Epithelial cell of prostate (primary cell): ENCODE results near the gene CC2D1A.

Source experiments
- DNase-seq: peaks from one replicate; pipeline ENCODE4 v3.0.0-alpha.2; 2011; ENCODE audit warnings: low read depth, low spot score
- H3K27ac ChIP-seq: fragments of 450-650 bp; 2 replicates; pipeline ENCODE4 v1.5.1; 2017; ENCODE audit warnings: mild to moderate bottlenecking

CC2D1A gene

DNA sequence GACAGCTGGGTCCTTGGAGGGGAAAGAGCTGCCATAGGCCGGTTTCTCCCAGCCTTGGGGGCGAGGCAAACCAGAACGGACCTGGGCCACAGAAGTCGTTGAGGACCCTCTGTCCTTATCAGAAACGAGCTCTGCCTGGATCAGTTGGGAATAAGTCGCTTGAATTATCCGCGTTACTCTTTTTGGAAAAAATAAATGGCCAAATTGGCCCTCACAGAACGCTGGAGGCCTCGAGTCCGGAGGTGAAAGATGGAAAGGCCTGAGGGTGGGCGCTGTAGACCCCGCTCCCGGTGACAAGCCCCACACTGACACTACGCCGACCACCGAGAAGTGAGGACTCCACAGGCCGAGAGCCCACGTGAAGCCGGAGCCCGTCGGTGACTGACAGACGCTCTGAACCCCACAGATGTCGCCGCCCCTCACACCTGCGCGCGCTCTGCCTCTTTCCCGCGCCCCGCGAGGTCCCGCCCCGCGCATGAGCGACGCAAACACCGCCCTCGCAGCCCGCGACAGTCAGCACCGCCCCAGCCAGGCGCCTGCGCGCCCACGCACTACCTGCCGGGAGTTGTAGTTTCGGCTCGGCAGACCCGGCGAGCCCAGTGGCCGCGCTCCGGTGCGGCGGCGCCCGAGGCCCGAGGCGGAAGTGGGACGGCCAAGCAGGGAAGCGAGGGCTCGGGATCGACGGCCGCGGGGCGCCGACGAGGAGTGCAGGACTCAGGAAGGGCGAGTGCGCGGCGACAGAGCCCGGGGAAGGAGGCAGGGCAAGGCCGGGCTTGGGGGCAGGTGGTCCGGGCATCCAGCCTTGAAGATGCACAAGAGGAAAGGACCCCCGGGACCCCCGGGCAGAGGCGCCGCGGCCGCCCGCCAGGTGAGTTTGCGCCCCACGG, at the start of gene CC2D1A, which contains the start of gene BRME1:
Gene CC2D1A (plus strand): TSS at position 568 of the 887 bp plus-strand sequence. CDS start 241 bp downstream, at position 809.
Gene BRME1 (minus strand): TSS at position 484 of the 887 bp plus-strand sequence. CDS start 1,225 bp downstream, outside the sequence.
- peak; percentile 45 for DNase-seq
- peak within 1 kb of the TSS; percentile 72 for H3K27ac ChIP-seq

DNA sequence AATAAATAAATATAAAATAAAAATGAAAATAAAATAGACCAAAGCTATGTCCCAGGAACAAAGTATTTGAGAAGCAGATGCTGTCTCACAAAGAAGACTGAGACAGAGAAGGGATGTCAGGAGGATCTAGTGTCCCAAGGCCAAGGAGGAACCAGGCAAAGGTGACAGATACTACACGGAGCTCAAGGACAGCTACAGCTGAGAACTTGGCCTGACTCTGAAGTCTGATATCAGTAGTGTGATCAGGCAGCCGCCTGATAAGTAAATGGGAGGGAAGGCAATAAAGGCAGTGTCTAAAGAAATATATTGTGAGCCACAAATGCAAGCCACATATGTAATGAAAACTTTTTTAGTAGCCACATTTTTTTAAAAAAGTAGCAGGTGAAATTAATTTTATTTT, 49.5 kb upstream of the CC2D1A start:
- no peak for DNase-seq
- H3K27ac ChIP-seq = peak overlapping the region; percentile 100

DNA sequence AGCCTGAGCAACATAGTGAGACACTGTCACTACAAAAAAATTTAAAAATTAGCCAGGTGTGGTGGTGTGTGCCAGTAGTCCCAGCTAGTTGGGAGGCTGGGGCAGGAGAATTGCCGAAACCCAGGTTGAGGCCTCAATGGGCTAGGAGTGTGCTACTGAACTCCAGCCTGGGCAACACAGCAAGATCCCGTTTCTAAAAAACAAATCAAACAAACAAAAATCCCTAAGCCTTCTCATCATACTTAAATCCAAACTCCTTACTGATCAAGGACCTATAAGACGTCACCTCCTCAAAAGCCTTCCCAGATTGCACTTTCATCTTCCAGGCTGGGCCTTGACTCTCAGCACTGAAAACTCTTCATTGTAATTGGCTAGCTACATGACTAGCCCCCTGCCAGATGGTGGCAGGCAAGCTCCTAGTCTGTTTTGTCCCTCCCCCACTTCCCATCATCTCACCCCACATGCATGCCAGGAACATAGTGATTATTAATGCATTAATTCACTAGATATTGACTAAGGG, 46.6 kb upstream of the CC2D1A start:
- DNase-seq = no peak
- H3K27ac ChIP-seq = peak overlapping the region; percentile 100

DNA sequence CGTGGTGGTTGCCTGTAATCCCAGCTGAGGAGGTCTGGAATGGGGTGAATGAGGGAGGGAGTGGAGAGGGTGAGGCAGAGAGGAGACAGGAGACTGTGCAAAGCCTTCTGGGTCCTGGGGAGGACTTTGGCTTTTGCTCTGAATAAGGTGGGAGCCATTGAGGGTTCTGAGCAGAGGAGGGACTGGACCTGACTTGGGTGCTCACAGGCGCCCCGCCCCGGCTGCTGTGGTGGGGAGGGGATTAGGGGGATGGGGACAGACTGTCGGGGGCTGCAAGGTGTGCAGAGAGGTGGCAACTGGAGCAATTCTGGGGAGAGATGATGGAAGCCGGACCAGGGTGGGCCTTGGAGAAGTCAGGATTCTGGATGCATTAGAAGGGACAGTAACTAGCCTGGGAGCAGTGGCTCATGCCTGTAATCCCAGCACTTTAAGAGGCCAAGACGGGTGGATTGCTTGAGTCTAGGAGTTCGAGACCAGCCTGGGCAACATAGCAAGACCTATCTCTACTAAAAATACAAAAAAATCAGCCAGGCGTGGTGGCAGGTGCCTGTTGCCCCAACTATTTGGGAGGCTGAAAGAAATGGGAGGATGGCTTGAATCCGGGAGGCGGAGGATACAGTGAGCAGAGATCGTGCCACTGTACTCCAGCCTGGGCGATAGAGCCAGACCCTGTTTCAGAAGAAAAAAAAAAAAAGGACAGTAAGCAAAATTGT, 45.2 kb upstream of the CC2D1A start:
- no peak for DNase-seq

DNA sequence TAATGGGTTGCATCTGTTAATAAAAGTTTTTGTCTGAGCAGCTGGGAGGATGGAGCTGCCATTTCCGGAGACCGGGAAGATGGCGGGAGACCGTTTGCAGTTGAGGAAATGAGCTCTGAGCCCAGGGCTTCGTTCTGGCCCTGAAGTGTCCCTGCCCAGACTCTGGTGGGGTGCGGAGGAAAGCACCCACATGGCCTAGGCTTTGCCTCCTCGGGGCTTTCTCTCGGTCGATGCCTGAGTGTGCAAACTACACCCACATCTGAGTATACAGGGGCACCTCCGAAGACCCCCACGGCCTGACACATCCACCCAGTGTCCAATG, 44.6 kb upstream of the CC2D1A start:
- no peak for DNase-seq
- H3K27ac ChIP-seq = peak overlapping the region; percentile 90

More for the DNA sequence above, 45.2 kb upstream of the CC2D1A start:
- peak overlapping the region; percentile 90 for H3K27ac ChIP-seq

DNA sequence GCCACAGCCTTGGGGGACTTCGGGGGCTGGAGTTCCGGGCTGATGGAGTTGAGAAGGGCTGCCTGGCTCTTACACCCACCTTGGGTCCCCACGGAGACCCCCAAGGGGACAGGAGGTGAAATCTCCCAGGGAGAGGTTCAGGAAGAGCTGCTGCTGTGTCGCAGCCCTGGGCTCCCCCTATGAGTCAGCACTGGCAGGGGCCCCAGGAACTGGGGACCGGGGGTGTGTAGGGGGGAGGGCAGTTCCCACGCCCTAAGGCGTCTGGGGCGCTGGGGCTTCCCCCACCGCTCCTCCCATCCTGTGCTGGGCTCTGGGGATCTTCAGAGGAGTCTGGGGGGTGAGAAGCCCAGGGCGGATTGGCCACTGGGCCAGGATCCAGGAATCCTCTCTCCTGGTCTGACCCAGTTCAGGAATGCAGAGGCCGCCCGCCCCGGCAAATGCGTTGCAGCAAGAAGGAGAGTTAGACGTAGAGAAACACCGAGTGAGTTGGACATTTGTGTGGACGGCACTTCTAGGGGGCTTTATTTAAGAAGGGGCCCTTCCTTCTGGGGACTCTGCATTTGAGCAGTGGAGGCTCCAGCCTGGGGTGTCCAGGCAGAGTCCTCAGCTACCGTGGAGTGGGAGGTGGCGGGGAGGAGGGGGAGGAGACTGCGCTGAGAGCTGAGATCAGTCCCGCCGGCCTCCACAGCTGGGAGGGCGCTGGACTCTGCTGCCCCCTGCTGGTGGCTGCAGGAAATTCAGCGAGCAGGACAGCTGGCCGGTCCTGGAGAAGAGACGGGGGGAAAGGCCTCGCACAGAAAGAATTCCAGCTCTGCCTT, 44.1 kb upstream of the CC2D1A start:
- DNase-seq = no peak
- peak overlapping the region; percentile 90 for H3K27ac ChIP-seq

DNA sequence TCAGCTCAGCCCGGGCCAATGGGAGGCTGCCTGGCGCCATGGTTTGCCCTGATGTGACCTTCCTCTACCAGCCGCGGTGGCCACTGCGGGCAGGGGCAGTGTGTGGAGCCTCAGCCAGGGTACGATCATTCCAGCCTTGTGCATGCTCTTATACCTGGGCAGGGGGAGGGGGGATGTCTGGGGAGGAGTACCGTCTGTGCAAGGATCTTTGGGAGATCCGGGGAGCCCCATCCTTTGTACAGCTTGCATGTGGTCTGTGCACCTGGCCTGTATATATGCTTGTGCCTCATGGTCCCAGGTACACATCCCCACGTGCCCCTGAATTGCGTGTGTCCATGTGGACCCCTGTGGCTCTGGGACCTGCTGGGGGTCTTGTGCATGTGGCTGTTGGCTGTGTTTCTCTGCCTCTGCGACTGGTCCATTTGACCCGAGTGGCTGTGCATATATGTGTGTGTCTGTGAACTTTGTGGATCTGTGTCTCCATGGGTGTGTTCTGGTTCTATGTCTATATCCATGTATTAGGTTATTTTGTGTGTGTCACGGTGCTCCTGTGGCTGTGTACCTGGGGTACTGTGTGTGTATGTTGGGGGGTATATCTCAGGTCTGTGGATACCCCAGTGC, 41.8 kb upstream of the CC2D1A start:
- H3K27ac ChIP-seq = no peak overlapping the region
- no peak for DNase-seq

DNA sequence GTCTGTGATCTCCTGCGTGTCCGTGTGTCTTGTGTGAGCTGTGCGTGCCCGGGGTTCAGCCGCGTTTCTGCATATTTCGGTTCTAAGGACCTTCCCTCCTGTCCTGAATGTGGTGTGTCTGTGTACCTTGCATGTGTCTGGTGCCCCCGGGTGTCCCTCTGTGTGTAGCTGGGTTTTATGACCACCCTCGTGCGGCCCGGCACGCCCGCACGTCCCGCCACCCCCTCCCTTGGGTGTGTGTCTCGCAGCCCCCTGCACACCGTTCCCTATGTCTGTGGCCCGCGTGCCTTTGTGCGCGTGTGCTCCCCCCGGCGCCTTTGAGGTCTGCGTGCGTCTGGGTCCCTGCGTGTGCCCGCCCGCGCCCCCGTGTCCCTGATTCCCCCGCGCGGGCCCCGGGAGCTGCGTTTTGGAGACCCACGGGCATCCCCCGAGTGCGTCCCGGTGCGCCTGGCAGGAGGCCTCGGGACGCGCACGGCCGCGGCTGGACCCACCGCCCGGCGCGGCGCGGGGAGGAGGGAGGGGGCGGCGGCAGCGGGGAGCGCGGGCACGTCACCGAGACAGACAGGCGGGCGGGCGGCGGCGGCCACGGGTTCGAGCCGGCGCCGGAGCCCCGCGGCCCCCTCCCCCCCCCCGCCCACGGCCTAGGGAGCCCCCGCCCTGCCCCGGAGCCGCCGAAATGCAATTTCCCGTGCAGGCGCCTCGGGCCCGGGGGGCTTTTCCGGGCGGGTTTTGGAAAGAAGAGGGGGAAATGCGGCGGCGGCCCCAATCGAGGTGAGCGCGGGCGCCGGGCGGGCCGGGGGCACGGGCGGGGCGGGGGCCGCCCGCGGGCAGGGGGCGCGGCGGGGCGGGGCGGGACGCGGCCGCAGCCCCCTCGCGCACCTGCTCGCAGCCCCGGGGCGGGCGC, 41.1 kb upstream of the CC2D1A start:
- H3K27ac ChIP-seq = no peak overlapping the region
- DNase-seq = no peak

DNA sequence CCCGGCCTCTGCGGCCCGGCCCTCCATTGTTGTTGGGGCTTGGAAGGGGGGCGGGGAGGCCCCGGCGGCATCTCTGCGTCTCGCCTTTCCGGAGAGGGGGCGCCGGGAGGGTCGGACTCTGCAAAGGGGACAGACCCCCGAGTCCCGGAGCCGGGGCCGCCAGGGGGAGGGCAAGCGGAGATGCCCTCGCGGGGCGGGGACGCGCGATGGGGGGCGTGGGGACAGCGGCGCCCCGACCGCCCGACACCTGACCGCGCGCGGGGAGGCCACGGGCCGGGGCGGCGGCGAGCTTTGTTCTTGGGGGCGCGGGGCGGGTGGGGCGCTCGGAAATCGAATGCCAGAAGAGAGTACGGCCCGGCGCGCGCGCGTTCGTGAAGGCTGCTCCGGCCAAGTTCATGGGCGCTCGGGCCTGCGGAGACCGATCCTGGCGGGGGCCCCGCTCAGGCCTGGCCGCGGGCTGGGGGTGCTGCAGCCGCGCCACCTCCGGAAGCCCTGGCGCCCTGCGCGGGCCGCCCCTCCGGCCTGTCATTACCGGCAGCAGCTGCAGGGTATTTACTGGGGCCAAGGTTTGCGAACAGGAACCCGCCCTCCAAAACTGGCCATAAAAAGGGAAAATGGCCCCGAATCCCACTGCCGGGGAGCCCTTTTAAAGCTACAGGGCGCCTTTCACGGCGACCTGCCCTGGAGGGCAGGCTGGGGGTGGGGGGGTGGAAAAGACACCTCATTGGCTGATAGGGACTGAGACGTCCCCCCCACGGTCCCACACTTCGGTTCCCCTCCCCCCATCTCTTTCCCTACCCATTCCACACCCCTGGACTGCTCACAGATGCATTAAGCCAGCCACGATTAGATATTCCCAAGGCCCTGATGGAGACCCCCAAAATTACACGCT, 40.2 kb upstream of the CC2D1A start:
- DNase-seq = no peak
- no peak overlapping the region for H3K27ac ChIP-seq

DNA sequence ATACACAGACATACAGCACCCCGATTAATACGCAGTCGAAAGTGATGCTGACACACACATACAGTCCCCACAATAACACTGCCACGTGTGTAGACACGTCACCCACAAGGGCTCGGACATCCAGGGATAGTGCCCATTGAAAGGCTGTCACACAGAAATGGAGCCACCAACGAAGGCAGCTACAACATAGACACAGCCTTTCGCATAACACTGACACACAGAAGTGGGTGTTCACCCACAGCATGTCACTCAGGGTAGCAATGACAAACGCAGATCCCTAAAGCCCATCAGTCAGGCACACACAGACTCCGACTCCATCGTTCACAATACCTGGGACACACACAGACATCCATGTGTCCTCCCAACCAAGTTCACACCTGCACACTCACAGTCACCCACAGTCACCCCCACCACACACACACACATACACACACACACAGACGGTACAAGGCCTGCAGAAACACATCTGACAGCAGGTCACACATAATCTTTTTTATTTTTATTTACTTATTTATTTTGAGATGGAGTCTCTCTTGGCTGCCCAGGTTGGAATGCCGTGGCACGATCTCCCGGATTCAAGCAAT, 39.4 kb upstream of the CC2D1A start:
- no peak for DNase-seq

DNA sequence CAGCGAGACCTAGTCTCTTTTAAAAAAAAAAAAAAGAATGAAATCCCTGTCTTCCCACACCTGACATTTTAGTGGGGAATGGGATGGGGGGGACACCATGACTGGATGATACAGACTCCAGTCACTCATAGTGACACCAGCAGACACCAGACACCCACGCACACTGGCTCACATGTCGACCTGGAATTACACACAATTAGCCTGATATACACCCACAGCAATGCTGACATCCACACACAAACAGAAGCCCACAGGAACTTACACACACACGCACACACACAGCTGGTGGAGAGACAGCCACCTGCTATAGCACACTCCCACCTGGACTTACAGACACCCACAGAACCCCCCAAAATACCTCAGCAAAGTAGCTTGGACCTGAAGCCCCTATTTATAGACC, 37.3 kb upstream of the CC2D1A start:
- DNase-seq = no peak

More for the DNA sequence above, 39.4 kb upstream of the CC2D1A start:
- no peak overlapping the region for H3K27ac ChIP-seq

DNA sequence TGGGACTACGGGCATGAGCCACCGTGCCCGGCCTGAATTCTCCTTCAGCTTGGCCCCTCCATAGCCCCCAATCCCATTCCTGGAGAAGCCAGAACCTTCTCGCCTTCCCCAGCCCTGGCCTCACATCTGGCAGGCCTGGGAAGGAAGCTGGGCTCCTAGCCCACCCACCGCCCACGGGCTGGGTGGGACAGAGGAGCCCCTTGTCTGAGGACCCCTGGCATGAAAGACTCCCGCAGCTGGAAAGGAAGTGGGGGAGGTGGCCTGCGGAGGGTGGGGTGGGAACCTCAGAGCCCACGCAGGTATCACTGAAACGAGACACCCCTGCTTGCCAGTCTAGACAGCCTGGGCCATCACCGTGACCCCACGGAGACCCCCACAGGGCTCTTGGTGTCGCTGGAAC, 36.7 kb upstream of the CC2D1A start:
- no peak overlapping the region for H3K27ac ChIP-seq
- DNase-seq = no peak

More for the DNA sequence above, 37.3 kb upstream of the CC2D1A start:
- no peak overlapping the region for H3K27ac ChIP-seq

DNA sequence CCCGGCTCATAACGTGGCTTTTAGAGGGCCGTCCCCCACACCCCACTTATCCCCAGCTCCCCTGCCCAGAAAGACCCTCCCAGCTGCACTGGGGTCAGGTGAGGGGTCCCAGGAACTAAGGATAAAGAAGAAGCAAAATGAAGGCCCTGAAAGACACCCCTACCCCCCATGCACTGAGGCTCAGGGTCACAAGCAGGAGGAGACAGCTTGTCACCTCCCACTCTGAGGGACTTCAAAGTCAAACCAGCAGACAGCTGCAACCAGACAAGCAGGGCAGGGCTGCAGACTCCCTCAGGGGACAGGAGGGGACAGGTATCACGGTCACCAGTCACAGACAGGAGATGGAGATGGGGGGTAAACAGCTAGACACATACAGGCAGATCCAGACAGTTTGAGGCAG, 35.1 kb upstream of the CC2D1A start:
- H3K27ac ChIP-seq = no peak overlapping the region
- DNase-seq = no peak

DNA sequence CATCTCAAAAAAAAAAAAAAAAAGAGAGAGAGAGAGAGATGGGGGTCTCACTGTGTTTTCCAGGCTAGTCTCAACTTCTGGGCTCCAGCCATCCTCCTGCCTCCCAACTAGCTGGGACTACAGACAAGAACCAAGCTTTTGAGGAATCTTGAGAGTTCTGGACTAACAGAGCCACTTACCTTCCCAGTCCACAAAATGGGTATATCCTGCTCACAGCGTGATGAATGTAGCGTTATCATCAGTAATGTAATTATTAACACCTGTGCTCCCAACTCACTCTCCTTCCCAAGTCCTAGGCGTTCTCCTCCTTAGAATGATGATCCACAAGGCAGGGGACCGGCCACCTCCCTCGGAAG, 33.7 kb upstream of the CC2D1A start:
- no peak for DNase-seq
- no peak overlapping the region for H3K27ac ChIP-seq

DNA sequence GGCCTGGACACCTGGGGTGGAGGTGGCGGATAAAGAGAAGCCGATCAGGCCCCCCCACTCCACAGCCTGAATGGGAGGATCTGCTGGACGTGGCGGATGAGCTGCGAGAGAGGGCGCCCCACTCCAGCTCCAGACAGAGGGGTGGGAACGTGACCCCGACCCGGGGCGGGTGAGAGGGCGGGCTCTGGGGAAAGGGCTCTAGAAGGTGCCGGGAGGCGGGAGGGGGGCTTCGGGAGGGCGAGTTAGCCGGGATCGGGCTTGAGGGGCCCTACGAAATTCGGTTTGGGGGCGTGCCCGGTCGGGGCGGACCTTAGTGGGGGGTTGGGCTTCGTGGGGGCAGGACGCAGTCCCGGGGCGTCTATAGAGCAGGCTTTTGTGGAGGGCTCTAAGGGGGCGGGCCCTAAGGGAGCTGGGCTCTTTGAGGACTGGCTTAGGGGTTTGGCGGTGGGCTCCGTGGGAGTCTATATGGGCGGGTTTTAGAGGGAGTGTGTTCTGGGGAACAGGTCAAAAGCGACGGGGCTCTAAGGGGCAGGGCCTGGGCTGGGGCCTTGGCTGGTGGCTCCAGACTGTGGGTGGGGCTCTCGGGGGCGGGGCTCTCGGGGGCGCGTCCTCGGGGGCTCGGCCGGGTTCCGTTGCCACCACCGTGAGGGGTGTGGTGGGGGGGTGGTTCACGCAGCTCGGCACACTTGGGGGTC, 33.2 kb upstream of the CC2D1A start:
- no peak overlapping the region for H3K27ac ChIP-seq
- DNase-seq = no peak

DNA sequence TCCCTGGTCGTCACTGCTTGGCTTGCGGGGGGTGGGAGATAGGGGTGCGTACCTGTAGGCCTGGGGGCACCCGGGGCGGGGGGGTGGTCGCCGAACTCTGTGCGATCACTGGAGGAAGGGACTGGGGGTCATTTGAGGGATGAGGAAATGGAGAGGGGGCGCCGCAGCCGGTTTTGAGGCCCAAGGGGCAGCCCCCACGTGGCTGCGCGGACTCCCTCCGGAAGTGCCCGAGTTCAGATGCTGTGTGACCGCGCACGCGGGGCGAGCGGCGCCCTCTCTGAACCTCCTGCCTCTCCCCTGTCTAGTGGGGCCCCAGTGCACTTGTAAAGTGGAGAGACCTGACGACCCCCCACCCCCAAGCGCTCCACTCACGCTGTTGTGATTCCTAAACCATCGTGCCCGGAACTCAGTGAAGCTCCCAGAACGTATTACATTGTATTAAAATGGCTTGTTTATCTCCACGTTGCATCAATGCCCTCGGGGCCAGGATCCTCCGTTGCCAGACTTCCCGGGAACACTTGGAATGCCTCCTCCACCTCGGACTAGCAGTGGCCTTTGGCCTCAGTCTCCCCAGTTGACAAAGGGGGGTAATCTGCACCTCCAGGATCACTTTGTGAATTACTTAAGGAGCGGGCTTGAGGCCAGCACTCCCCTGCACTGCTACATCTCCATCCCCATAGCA, 32.0 kb upstream of the CC2D1A start:
- H3K27ac ChIP-seq = no peak overlapping the region

DNA sequence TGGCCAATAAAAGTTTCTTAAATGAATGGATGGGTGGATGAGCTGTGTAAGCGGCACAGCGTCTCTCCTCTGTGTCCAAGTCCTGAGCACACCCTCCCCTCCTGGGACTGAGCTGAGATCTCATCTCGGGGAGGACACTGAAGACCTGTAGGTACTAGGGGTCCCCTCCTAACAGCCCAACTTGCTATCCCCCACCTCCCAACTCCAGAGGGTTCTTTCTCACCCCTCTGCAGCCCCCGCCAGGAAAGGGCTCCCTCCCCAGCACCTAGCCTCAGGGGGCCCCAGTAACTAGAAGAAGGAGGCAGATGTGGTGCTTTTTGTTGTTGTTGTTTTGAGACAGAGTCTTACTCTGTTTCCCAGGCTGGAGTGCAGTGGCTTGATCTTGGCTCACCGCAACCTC, 30.2 kb upstream of the CC2D1A start:
- no peak overlapping the region for H3K27ac ChIP-seq
- DNase-seq = no peak

More for the DNA sequence above, 32.0 kb upstream of the CC2D1A start:
- DNase-seq = no peak
